Fibroblast of villous mesenchyme (primary cell): ENCODE data around the gene MRPL58. TPM values are rescaled to one million over a fixed set of nuclear protein-coding genes. Genes with fewer than 3 reads are reported as not detected.

Experiments
- DNase-seq: peaks from one replicate; pipeline ENCODE4 v3.0.0-alpha.2; 2010; ENCODE audit warnings: low read depth
- H3K4me3 ChIP-seq: 2 replicates; pipeline ENCODE4 v1.5.1; 2011; ENCODE audit warnings: low read depth, mild to moderate bottlenecking, low read length
- total RNA-seq: library from RNA; depleted of rRNA; stranded (reverse); fragments of >200 nt; gene quantifications from 2 replicates; pipeline ENCODE4 v1.2.3, GENCODE V29; 2012
- TF ChIP-seq, protein P1 (sequence below): IDR thresholded peaks from 2 replicates; pipeline ENCODE4 v1.5.1; 2012; ENCODE audit warnings: low read depth, mild to moderate bottlenecking, low read length; ENCODE audit not compliant: insufficient read depth

MRPL58 gene
- total RNA-seq, 1 donor, result 23.7 TPM

DNA sequence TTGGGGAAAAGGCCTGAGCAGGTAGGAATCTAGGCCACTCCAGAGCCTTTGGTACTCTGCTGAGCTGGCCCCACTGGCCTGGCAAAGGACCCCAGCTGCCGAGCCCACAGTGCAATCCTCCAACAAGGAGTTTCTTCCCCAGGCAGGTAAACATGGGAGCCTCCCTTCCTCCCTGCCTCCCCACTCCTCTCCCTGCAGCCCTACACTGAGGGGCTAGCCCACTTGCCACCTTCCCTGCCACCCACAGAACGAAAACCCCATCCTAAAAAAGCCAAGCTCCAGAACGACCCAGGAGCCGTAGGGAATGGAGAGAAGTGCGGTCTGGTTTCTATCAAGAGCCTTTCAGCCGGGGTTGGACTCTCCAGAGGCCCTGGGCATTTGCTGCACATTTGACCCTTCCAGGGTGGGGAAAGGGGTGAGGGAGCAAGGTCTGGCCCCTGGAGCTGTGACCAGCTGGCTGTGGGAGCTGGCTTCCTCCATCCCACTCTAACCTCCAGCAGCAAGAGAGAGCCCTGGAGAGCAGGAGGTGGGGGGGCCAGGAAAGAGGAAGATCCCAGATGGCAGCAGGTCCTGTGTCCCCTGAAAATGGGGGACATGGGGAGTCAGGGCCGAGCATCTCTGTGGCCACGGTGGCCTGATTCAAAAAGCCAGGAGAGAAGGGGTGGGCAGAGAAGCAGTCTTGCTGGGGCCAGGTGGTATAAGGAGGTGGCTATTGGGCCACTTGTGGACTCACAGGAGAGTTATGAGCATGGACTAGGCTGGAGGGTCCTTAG, 41.2 kb upstream of the MRPL58 start:
- no peak for DNase-seq

DNA sequence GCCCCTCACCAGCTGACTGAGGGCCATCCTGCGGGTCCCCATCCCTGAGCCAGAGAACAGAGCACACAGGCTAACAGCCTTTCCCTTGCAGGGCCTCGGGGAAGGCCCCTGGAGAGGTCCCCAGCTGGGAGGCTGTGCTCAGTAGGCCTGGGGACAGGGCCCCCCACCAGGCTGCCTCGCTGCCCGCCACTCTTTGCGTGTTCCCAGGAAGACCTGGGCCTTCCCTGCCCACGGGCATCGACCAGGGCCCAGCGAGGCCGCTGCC, 40.7 kb upstream of the MRPL58 start:
- TF ChIP-seq, protein P1, sequence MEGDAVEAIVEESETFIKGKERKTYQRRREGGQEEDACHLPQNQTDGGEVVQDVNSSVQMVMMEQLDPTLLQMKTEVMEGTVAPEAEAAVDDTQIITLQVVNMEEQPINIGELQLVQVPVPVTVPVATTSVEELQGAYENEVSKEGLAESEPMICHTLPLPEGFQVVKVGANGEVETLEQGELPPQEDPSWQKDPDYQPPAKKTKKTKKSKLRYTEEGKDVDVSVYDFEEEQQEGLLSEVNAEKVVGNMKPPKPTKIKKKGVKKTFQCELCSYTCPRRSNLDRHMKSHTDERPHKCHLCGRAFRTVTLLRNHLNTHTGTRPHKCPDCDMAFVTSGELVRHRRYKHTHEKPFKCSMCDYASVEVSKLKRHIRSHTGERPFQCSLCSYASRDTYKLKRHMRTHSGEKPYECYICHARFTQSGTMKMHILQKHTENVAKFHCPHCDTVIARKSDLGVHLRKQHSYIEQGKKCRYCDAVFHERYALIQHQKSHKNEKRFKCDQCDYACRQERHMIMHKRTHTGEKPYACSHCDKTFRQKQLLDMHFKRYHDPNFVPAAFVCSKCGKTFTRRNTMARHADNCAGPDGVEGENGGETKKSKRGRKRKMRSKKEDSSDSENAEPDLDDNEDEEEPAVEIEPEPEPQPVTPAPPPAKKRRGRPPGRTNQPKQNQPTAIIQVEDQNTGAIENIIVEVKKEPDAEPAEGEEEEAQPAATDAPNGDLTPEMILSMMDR, result no peak
- peak overlapping the region; percentile 54 for H3K4me3 ChIP-seq
- no peak for DNase-seq

More for the DNA sequence above, 41.2 kb upstream of the MRPL58 start:
- TF ChIP-seq, protein P1, result no peak
- no peak overlapping the region for H3K4me3 ChIP-seq

DNA sequence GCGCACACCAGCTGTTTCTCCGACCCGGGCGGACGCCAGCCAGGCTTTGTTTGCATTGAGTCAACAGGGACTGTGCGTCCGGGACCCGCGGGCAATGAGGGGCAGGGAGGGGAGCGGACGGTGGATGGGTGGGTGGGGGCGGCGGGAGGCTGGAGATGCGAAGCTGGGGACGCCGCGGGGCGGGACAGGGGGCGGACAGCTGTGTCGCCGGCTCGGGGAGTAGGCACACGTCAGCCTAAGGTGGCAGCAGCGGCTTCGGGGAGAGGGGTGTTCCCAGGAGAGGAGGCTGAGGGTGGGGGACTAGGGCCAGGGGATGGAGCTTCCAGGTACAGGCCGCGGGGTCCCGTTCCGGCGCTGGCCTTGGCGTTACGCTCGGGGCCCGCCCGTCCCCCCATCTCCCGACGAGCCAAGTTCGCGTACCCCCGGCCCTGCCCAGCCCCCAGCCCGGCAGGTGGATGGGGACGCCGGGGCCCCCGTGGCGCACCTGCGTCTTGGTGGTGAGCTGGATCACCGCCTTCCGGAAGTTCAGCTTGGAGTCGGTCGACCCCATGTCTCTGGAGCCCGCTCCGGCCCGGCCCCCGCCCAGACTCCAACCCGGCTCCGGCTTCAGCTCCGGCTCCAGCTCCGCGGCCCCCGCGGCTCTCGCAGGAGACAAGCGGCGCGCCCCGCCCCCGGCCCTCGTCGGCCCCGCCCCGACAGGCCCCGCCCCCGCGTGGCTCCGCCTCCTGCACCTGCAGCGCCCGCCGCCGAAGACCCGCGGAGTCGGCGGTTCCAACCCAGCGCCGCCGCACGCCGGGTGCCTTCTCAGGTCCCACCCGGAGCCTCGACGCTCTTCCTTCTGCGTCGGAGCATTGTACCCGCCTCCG, 40.1 kb upstream of the MRPL58 start, which contains the start of gene HID1:
Gene HID1 (minus strand): TSS at position 653 of the 866 bp plus-strand sequence. CDS start 103 bp downstream, at position 550.
- TF ChIP-seq, protein P1, result no peak
- no peak for DNase-seq
- peak within 1 kb of the TSS; percentile 54 for H3K4me3 ChIP-seq

DNA sequence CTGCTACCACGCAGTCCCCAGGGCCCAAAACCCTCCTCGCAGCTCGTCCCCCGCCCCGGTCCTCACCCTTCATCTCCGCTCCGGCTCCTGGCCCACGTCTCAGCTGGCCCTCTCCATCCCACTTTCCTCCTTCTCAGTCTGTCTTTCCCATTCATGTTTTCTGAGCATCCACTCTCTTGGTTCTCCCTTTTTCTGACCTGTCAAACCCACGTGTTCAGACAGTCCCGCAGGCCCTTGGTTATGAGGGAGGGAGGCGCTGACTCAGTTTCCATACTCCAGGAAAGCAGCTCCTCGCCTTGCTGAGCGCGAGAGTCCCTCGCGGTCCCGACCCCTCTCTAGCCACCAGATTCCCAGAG, 39.5 kb upstream of the MRPL58 start:
- no peak for DNase-seq
- H3K4me3 ChIP-seq, result peak overlapping the region; percentile 54
- TF ChIP-seq, protein P1, result no peak

DNA sequence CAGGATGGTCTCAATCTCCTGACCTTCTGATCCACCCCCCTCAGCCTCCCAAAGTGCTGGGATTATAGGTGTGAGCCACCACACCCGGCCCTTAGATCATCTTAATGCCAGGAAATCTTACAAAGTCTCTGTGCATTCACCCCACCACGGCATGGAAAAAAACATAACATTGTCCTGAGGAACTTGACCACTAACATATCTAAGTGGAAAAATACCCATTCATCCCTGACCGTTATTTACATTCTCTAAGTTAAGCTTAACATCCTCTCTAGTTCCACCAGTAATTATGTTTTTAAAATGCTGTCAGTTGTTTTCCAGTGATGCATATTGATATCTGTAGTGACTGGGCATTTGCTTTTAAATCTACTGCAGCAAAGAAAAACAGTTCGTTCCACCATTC, 36.5 kb upstream of the MRPL58 start:
- no peak overlapping the region for H3K4me3 ChIP-seq
- peak; percentile 77 for DNase-seq
- TF ChIP-seq, protein P1, result no peak

DNA sequence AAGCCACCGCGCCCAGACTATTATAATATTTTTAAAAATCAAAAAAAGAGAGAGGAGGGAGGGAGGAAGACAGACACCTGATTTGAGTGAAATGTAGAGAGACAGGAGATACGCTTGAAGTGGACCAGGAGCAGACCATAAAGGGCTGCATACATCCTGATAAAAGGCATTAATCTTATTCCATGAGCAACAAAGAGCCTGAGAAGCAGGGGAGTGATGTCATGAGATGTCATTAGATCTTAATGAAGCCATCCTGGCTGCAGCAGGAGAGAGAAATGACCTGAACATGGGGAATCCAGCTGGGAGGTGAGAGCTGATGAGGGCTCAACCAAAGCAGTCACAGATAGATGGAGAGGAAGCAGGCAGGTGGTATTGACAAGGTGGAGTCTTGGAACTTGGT, 34.7 kb upstream of the MRPL58 start:
- no peak for DNase-seq
- no peak overlapping the region for H3K4me3 ChIP-seq
- TF ChIP-seq, protein P1, result no peak
